Measurements from ENCODE around the gene CUTA. TPM values are rescaled to one million over a fixed set of nuclear protein-coding genes. Genes with fewer than 3 reads are reported as not detected.

The CUTA gene
- total RNA-seq, 1 experiment from 2014 or later: 212 TPM

DNA sequence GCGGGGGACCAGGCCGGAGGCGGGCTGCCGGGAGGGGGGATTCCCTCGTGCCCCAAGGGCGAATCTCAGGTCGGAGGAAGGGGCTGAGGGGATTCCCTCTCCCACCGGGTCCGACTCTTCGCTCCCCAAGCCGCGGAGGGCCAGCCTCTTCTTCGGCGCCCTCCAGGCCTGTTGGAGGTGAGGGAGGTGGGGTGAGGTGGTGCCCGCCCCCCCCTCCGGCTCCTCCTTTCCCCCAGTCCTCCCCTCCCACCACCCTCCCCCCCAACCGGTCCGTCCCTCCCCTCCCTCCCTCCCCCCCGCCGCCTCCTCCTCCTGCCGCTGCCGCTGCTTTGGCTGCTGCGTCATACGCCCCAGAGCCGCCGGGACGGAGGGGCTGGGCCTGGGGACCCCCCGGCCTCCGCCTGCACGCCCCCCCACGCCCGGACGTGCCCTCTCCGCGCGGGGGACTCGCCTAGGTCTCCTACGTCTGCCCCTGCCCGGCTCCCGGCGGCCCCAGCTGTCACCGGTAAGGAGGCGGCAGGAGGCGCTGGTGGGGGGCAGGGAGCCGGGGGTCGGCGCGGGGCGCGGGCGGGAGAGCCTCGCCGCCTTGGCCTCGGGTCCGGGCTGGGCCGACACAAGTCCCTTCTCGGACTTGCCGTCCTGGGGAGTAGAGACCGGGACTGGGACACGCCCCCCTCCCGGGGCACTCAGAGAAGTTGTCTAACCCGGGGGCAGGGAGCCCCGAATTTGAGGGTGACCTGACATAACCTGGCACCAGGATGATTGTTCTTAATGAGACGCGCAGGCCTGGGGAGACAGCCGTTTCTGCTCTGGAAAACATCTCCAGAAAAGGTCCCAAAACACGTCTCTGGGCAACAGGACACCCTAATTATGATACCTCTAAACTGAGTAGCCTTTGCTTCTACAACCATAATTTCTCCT is 6.9 kb downstream of the CUTA start, which contains the start of gene PHF1:
PHF1 (plus strand) TSS at position 304 of the 921 bp plus-strand sequence. CDS start 1,250 bp downstream, outside the sequence.
- peak; percentile 82 for DNase-seq (ENCODE audit: unreplicated experiment)
- BruUV-seq (replicated peaks): TSS peak; percentile 31
- Mint-ChIP-seq H3K4me3 (ENCODE audit: unreplicated experiment) (peak within 1 kb of the TSS; percentile 95), H3K27me3 (ENCODE audit: insufficient read depth, unreplicated experiment) (no peaks in the 10 kb centered on the region), H3K9me3 (ENCODE audit: unreplicated experiment) (no peaks in the 10 kb centered on the region), H3K27ac (ENCODE audit: low read depth, unreplicated experiment) (peak within 1 kb of the TSS; percentile 95), H3K36me3 (ENCODE audit: insufficient read depth, unreplicated experiment) (peaks cover 42% of the 10 kb centered on the region), H3K4me1 (ENCODE audit: insufficient read depth, unreplicated experiment) (peaks cover 30% of the 10 kb centered on the region)
- intact Hi-C loops (cut with micrococcal nuclease): loop anchor here (1.0 kb wide), 1 partner anchor 20 kb away; the partner anchor contains the start of gene KIFC1
- CTCF ChIA-PET: interaction anchor here (0.7 kb wide), 2 partner anchors 90 to 517 kb away, joined by 3 to 4 read pairs; no protein-coding TSS in a partner anchor
- POLR2A ChIA-PET: interaction anchor here (0.5 to 6.7 kb wide), 11 partner anchors 15 to 612 kb away, joined by 3 to 35 read pairs (median 4); partner anchors contain the start of genes KIFC1, RPS18, VPS52 and ZBTB9
- peak; percentile 9 for TF ChIP-seq CTCF (IDR thresholded peaks at IDR 0.05; ENCODE audit: unreplicated experiment)

GRCh38 chr6:33410050-33410710 is 7.7 kb downstream of the CUTA start:
- DNase-seq (ENCODE audit: unreplicated experiment): peak; percentile 98
- H3K27me3 Mint-ChIP-seq (ENCODE audit: insufficient read depth, unreplicated experiment): no peaks in the 10 kb centered on the region
- TF ChIP-seq CTCF (IDR thresholded peaks at IDR 0.05; ENCODE audit: unreplicated experiment): no peak
- H3K9me3 Mint-ChIP-seq (ENCODE audit: unreplicated experiment): no peaks in the 10 kb centered on the region
- peaks cover 34% of the 10 kb centered on the region for H3K36me3 Mint-ChIP-seq (ENCODE audit: insufficient read depth, unreplicated experiment)
- H3K4me1 Mint-ChIP-seq (ENCODE audit: insufficient read depth, unreplicated experiment): peaks cover 22% of the 10 kb centered on the region
- ChIA-PET POLR2A (interaction anchor here (0.5 to 6.7 kb wide), 14 partner anchors 14 to 1789 kb away, joined by 3 to 35 read pairs (median 4); partner anchors contain the start of genes KIFC1, RPS18, VPS52 and ZBTB9), CTCF (interaction anchor here (0.6 to 0.7 kb wide), 2 partner anchors 131 to 359 kb away, joined by 3 read pairs; no protein-coding TSS in a partner anchor)
- peak overlapping the region; percentile 95 for H3K4me3 Mint-ChIP-seq (ENCODE audit: unreplicated experiment)
- H3K27ac Mint-ChIP-seq (ENCODE audit: low read depth, unreplicated experiment): peak overlapping the region; percentile 95
- intact Hi-C loops (cut with micrococcal nuclease): loop anchor here (1.0 kb wide), 1 partner anchor 19 kb away; the partner anchor contains the start of gene KIFC1
- no TSS peak for BruUV-seq (replicated peaks)

DNA sequence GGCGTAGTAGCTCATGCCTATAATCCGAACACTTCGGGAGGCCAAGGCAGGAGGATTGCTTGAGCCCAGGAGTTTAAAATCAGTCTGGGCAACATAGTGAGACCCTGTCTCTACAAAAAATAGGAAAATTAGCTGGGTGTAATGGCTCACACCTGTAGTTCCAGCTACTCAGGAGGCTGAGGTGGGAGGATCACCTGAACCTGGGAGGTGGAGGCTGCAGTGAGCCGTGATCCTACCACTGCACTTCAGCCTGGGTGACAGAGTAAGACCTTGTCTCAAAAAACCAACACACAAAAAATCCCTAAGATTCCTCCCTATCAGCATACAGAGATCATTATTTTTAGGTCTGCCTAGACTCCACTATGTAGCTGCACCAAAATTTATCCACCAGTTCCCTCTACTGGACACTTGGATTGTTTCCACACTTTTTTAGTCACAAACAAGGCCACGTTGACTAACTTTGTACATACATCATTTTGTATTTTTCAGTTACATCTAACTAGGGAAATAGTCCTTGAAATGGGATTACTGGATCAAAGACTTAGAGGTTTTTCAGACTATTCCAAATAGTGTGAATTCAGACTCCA is 10.7 kb downstream of the CUTA start:
- H3K4me3 Mint-ChIP-seq (ENCODE audit: unreplicated experiment): no peak overlapping the region
- peaks cover 14% of the 10 kb centered on the region for H3K36me3 Mint-ChIP-seq (ENCODE audit: insufficient read depth, unreplicated experiment)
- no peaks in the 10 kb centered on the region for H3K27me3 Mint-ChIP-seq (ENCODE audit: insufficient read depth, unreplicated experiment)
- CTCF ChIA-PET: interaction anchor here (0.6 to 1.3 kb wide), 6 partner anchors 12 to 707 kb away, joined by 3 to 4 read pairs (median 3); no protein-coding TSS in a partner anchor
- intact Hi-C loops (cut with micrococcal nuclease): loop anchor here (1.0 kb wide), 1 partner anchor 127 kb away; no protein-coding TSS in a partner anchor
- TF ChIP-seq CTCF (IDR thresholded peaks at IDR 0.05; ENCODE audit: unreplicated experiment): peak; percentile 33
- no peak overlapping the region for H3K27ac Mint-ChIP-seq (ENCODE audit: low read depth, unreplicated experiment)
- H3K9me3 Mint-ChIP-seq (ENCODE audit: unreplicated experiment): no peaks in the 10 kb centered on the region
- H3K4me1 Mint-ChIP-seq (ENCODE audit: insufficient read depth, unreplicated experiment): peaks cover 13% of the 10 kb centered on the region
- POLR2A ChIA-PET: interaction anchor here (0.8 to 4.0 kb wide), 4 partner anchors 15 to 136 kb away, joined by 3 to 12 read pairs (median 3); partner anchors contain the start of genes KIFC1, RGL2, RPS18 and VPS52
- BruUV-seq (replicated peaks): no TSS peak
- DNase-seq (ENCODE audit: unreplicated experiment): peak; percentile 43

Data from MCF 10A (cell line).